ENCODE measurements around the gene KRTDAP.
A peak's percentile ranks its signal among the peaks of the same experiment; 100 is the strongest.

The KRTDAP gene

DNA sequence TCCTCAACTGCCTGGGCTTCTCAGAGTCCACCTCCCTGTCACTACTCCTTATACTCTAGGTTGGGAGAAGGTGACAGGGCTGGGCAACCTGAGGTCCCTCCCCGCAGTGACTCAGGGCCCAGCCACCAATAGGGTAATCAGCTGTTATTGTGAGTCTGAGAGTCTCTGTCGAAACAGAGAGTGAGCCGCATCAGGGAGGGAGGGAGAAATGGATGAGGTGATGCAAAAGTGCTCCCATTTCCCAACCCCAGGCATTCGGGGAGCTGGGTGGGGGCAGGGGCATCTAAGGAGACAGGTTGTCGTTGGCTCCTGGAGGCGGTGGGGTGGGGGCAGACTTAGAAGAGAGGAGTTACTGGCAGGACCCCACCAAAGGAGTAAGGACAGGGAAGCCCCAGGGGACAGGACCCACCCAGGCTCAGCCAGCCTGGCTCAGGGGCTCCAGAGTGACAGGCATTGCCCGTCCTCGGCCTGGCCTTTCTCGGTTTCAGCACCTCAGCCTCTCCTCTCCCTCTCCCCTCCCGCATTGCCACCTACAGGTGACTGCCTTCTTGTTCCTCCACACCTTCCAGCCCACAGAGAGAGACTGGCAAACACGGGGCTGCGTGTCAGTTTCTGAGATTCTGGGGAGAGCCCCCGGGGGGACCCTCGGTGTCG, 23.5 kb upstream of the KRTDAP start, which contains the start of gene DMKN:
DMKN (minus strand) TSS at position 22 of the 654 bp plus-strand sequence. CDS start 174 bp downstream, outside the sequence.
- TF ChIP-seq CTCF (IDR thresholded peaks at IDR 0.05; ENCODE audit: insufficient read depth, low read depth, low read length, missing control alignments): no peak
- no peak for DNase-seq (ENCODE audit: low read depth)
- H3K4me3 ChIP-seq (ENCODE audit: low read depth, low read length): no peak within 1 kb of the TSS

- no peak for TF ChIP-seq CTCF (IDR thresholded peaks at IDR 0.05; ENCODE audit: insufficient read depth, low read depth, low read length, missing control alignments)
- no peak overlapping the region for H3K4me3 ChIP-seq (ENCODE audit: low read depth, low read length)
- no peak for DNase-seq (ENCODE audit: low read depth)
Measured at GRCh38 chr19:35512831-35513627, 22.8 kb upstream of the KRTDAP start.

GRCh38 chr19:35511337-35511736, 21.1 kb upstream of the KRTDAP start:
- no peak for DNase-seq (ENCODE audit: low read depth)
- no peak for TF ChIP-seq CTCF (IDR thresholded peaks at IDR 0.05; ENCODE audit: insufficient read depth, low read depth, low read length, missing control alignments)
- H3K4me3 ChIP-seq (ENCODE audit: low read depth, low read length): no peak overlapping the region

DNA sequence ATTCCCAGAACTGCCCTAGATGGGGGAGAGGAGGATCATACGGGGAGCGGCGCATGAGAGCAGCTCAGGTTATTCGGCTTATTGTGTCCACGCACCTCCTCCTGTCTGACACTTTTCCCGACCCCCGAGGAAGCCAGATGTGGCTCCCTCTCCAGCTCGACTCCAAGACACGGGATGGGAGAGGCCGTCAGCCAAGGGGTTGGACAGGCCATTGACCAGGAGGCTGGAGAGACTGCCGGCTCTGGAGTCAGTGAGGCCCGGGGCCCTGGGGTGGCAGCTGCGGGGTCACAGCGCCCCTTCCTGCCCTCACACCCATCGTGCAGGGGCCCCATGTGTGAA, 20.3 kb upstream of the KRTDAP start:
- TF ChIP-seq CTCF (IDR thresholded peaks at IDR 0.05; ENCODE audit: insufficient read depth, low read depth, low read length, missing control alignments): no peak
- H3K4me3 ChIP-seq (ENCODE audit: low read depth, low read length): no peak overlapping the region
- no peak for DNase-seq (ENCODE audit: low read depth)

DNA sequence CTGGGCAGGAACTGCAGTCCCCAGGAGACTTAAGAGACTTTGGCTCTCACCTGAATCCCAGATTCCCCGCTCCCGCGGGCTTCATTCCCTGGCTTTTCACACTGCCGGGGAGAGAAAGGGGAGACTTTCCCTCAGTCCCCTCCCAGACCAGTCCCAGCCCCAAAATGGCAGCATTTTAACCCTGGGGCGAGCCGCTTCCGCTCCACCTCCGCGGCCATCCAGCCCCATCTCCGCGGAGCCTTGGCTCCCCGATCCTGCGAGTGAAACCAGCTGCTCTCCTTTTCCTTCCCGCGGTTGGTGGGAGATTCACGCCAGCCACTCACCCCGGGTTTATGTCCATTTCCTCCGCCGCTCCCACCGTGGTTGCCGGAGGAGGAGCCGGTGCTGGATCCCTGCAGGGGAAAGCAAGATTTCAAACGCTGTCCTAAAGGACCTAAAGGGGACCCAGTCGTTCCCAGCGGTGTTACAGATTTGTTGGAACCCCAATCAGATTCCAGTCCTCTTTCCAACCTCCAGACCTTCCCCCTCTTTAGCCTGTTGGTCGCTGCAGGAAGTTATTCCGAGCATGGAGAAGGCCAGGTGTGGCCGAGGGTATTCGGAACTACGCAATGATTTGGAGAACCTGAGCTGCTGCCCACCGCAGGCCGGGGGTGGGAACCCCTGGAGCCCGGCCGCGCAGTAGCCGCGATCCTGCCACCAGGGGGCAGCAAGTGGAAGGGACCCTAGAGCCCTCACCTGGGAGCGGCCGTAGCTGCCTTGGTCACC, 19.8 kb upstream of the KRTDAP start:
- peak; percentile 75 for DNase-seq (ENCODE audit: low read depth)
- peak; percentile 93 for TF ChIP-seq CTCF (IDR thresholded peaks at IDR 0.05; ENCODE audit: insufficient read depth, low read depth, low read length, missing control alignments)
- peak overlapping the region; percentile 56 for H3K4me3 ChIP-seq (ENCODE audit: low read depth, low read length)

DNA sequence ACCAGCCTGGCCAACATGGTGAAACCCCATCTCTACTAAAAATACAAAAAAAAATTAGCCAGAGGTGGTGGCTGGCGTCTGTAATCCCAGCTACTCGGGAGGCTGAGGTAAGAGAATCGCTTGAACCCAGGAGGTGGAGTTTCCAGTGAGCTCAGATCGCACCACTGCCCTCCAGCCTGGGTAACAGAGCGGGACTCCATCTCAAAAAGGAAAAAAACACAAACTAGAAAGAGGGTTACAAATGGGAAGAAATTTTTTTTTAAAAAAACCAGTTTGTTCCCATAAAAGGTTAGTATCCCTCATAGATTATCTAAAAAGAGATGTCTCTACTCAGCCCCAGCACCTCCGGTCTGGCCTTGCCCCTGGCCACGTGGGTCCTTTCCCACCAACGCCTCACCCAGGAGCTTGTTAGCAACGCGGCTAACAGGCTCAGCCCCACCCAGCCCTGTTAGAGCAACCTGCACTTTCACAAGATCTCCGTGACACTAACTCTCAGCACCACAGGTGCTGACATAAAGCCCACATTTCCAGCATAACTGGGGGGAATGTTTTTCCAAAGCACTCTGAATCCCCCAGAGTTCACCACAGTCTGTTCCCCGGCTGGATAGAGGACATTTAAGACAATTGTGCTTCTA, 18.9 kb upstream of the KRTDAP start:
- peak overlapping the region; percentile 56 for H3K4me3 ChIP-seq (ENCODE audit: low read depth, low read length)
- TF ChIP-seq CTCF (IDR thresholded peaks at IDR 0.05; ENCODE audit: insufficient read depth, low read depth, low read length, missing control alignments): no peak
- peak; percentile 76 for DNase-seq (ENCODE audit: low read depth)
